HepG2 (cell line): ENCODE results near the gene C11orf71. TPM values are rescaled to one million over a fixed set of nuclear protein-coding genes. Genes with fewer than 3 reads are reported as not detected.

Source experiments
- FOXC1 ChIP-seq: sonication (generic); formaldehyde crosslinking; IDR thresholded peaks from 2 replicates; pipeline ENCODE4 v1.8.0; 2022; ENCODE audit warnings: mild to moderate bottlenecking, missing genetic modification reagents, borderline replicate concordance
- HCFC1 ChIP-seq: fragments of 150-350 bp; IDR thresholded peaks from 2 replicates; pipeline ENCODE4 v1.6.1; 2014; ENCODE audit warnings: low read depth, low read length
- HDAC2 ChIP-seq: sonication (generic); formaldehyde crosslinking; IDR thresholded peaks from 2 replicates; pipeline ENCODE4 v1.4.0; 2020; ENCODE audit warnings: missing genetic modification reagents
- KMT2B ChIP-seq: IDR thresholded peaks from 2 replicates; pipeline ENCODE4 v1.6.1; 2016; ENCODE audit warnings: missing genetic modification reagents, missing compliant biosample characterization
- MAFF ChIP-seq: IDR thresholded peaks from 2 replicates; pipeline ENCODE4 v1.6.1; 2011; ENCODE audit warnings: low read depth, low read length, improper control_type of control experiment
- MED13 ChIP-seq: sonication (generic); formaldehyde crosslinking; IDR thresholded peaks from 2 replicates; pipeline ENCODE4 v1.5.0; 2020; ENCODE audit warnings: missing genetic modification reagents
- NFIB ChIP-seq: sonication (generic); formaldehyde crosslinking; IDR thresholded peaks from 2 replicates; pipeline ENCODE4 v1.9.0; 2021; ENCODE audit warnings: missing genetic modification reagents, mild to moderate bottlenecking, borderline replicate concordance
- NR2C2 ChIP-seq: sonication (generic); formaldehyde crosslinking; IDR thresholded peaks from 2 replicates; pipeline ENCODE4 v1.4.0; 2020; ENCODE audit warnings: missing genetic modification reagents, mild to moderate bottlenecking, moderate library complexity, borderline replicate concordance
- RCOR2 ChIP-seq: IDR thresholded peaks from 2 replicates; pipeline ENCODE4 v1.6.1; 2016; ENCODE audit warnings: missing biosample characterization, missing genetic modification reagents
- RFX1 ChIP-seq: fragments of 450-650 bp; IDR thresholded peaks from 2 replicates; pipeline ENCODE4 v1.6.1; 2017
- RXRA ChIP-seq: sonication (generic); formaldehyde crosslinking; IDR thresholded peaks from 2 replicates; pipeline ENCODE4 v1.5.1; 2020; ENCODE audit warnings: missing genetic modification reagents
- TCF12 ChIP-seq, 2 experiments: fragments of 450-650 bp in 1 of 2; sonication (generic) in 1 of 2; formaldehyde crosslinking in 1 of 2; IDR thresholded peaks; 2 replicates each; pipeline versions ENCODE4 v1.6.1 to v1.8.0; 2017 to 2022; ENCODE audit warnings: antibody characterized with exemption in 1 of 2, mild to moderate bottlenecking in 1 of 2, missing genetic modification reagents in 1 of 2, moderate library complexity in 1 of 2
- THYN1 ChIP-seq: sonication (generic); formaldehyde crosslinking; IDR thresholded peaks from 2 replicates; pipeline ENCODE4 v1.8.1; 2023; ENCODE audit warnings: low read depth, mild to moderate bottlenecking, moderate library complexity, missing genetic modification reagents, borderline replicate concordance
- WIZ ChIP-seq: sonication (generic); formaldehyde crosslinking; IDR thresholded peaks from 2 replicates; pipeline ENCODE4 v1.5.1; 2020; ENCODE audit warnings: mild to moderate bottlenecking, missing genetic modification reagents
- YY1 ChIP-seq: IDR thresholded peaks from 2 replicates; pipeline ENCODE4 v1.6.1; 2011; ENCODE audit warnings: low read length, low read depth, moderate library complexity, mild to moderate bottlenecking; ENCODE audit not compliant: insufficient read depth, insufficient replicate concordance
- ZNF20 ChIP-seq: sonication (generic); formaldehyde crosslinking; IDR thresholded peaks from 2 replicates; pipeline ENCODE4 v1.4.0; 2020; ENCODE audit warnings: mild to moderate bottlenecking, moderate library complexity, missing genetic modification reagents
- ZNF501 ChIP-seq: sonication (generic); formaldehyde crosslinking; IDR thresholded peaks from 2 replicates; pipeline ENCODE4 v1.5.1; 2020; ENCODE audit warnings: mild to moderate bottlenecking, moderate library complexity, missing genetic modification reagents
- ZNF616 ChIP-seq: sonication (generic); formaldehyde crosslinking; IDR thresholded peaks from 2 replicates; pipeline ENCODE4 v1.5.0; 2020; ENCODE audit warnings: low read depth, mild to moderate bottlenecking, missing genetic modification reagents
- ZNF879 ChIP-seq: sonication (generic); formaldehyde crosslinking; IDR thresholded peaks from 2 replicates; pipeline ENCODE4 v1.8.1; 2023; ENCODE audit warnings: missing genetic modification reagents
- ZSCAN12 ChIP-seq: sonication (generic); formaldehyde crosslinking; IDR thresholded peaks from 2 replicates; pipeline ENCODE4 v1.9.0; 2021; ENCODE audit warnings: mild to moderate bottlenecking, missing genetic modification reagents
- polyA plus RNA-seq, 8 experiments: library from polyadenylated mRNA; depleted of rRNA in 3 of 8; stranded (reverse) in 7 of 8; unstranded in 1 of 8; fragments of >200 nt; fragmentation: Illumina TruSeq in 4 of 8; extraction: Trizol in 4 of 8; gene quantifications; 2 replicates each; pipeline versions ENCODE4 v1.2.1 to v1.2.3, GENCODE V29; 2011 to 2016; ENCODE audit warnings: low read depth in 4 of 8, missing spikeins in 1 of 8, mixed read lengths in 1 of 8; ENCODE audit not compliant: insufficient read depth in 1 of 8
- total RNA-seq, 5 experiments: library from RNA; depleted of rRNA; stranded (reverse); fragments of >200 nt; fragmentation: Illumina TruSeq; extraction: Trizol; gene quantifications; 2 replicates each; pipeline ENCODE4 v1.2.3, GENCODE V29; 2016; ENCODE audit warnings: low read depth in 1 of 5
- TF ChIP-seq, protein P1 (sequence below): IDR thresholded peaks from 2 replicates; pipeline ENCODE4 v1.6.1; 2016
- TF ChIP-seq, protein P2 (sequence below): sonication (generic); formaldehyde crosslinking; IDR thresholded peaks from 2 replicates; pipeline ENCODE4 v1.4.0; 2020; ENCODE audit warnings: mild to moderate bottlenecking, low read depth, missing genetic modification reagents
- TF ChIP-seq, protein P3 (sequence below): sonication (generic); formaldehyde crosslinking; IDR thresholded peaks from 2 replicates; pipeline ENCODE4 v1.8.1; 2023; ENCODE audit warnings: mild to moderate bottlenecking, missing genetic modification reagents, borderline replicate concordance
- TF ChIP-seq, protein P4 (sequence below): sonication (generic); formaldehyde crosslinking; IDR thresholded peaks from 2 replicates; pipeline ENCODE4 v1.5.1; 2020; ENCODE audit warnings: missing genetic modification reagents, mild to moderate bottlenecking, borderline replicate concordance
- TF ChIP-seq, protein P5 (sequence below): sonication (generic); formaldehyde crosslinking; IDR thresholded peaks from 2 replicates; pipeline ENCODE4 v1.4.0; 2020; ENCODE audit warnings: missing genetic modification reagents; ENCODE audit errors: not compliant biosample characterization

The C11orf71 gene
- total and polyA plus RNA-seq, 2 of the 13 experiments (the other 11 are each of a cell fraction or from before 2014, with no cell fraction given), result 7.1 to 7.8 TPM

DNA sequence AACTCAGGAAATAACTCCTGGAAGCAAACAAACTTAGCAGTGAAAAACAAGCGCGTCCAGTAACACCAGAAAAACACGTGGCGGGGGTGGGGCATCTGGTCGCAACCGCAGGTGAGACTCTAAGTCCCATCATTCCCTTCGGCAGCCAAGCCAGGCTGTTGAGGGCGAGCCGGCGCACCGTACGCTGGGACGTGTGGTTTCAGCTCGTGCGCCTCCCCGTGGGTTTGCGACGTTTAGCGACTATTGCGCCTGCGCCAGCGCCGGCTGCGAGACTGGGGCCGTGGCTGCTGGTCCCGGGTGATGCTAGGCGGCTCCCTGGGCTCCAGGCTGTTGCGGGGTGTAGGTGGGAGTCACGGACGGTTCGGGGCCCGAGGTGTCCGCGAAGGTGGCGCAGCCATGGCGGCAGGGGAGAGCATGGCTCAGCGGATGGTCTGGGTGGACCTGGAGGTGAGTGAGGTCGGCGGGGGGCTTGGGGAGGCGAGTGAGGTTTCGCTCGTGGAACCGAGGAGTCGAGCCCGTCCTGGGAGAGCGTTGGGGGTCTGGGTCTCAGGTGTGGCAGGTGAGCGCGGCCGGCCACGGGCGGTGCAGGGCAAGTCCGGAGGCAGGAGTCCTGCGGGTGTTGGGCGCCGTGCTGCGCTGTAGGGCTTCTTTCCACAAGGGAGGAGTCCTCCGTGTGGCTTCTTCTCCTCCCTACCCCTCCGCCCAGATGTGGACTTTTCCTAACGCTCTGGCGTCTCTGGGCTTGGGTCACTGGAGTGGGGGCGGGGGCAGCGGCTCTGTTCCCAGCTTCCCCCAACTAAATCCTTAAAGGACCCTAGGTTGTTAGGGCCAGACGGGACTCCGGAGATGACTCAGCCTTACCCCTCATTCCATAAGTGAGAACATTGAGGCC lies 39.2 kb upstream of the C11orf71 start, which contains the start of gene REXO2 (continued):
- peak; percentile 49; the same call in 1 of the 2 replicates for TF ChIP-seq HDAC2 (CRISPR knock-in tag)
- TF ChIP-seq HCFC1, result peak; percentile 94
- 0 out of 2 replicates have a peak, but pooled peaks have one; percentile 47 for TF ChIP-seq WIZ
- TF ChIP-seq, protein P1, sequence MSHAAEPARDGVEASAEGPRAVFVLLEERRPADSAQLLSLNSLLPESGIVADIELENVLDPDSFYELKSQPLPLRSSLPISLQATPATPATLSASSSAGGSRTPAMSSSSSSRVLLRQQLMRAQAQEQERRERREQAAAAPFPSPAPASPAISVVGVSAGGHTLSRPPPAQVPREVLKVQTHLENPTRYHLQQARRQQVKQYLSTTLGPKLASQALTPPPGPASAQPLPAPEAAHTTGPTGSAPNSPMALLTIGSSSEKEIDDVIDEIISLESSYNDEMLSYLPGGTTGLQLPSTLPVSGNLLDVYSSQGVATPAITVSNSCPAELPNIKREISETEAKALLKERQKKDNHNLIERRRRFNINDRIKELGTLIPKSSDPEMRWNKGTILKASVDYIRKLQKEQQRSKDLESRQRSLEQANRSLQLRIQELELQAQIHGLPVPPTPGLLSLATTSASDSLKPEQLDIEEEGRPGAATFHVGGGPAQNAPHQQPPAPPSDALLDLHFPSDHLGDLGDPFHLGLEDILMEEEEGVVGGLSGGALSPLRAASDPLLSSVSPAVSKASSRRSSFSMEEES (CRISPR knock-in tag), result peak; percentile 25; the same call in 1 of the 2 replicates
- TF ChIP-seq NFIB (CRISPR knock-in tag), result no peak
- no peak for TF ChIP-seq TCF12 (IDR thresholded peaks at IDR 0.05)
- TF ChIP-seq TCF12 (CRISPR knock-in tag; IDR thresholded peaks at IDR 0.05), result no peak
- no peak for TF ChIP-seq RFX1
- TF ChIP-seq, protein P2, sequence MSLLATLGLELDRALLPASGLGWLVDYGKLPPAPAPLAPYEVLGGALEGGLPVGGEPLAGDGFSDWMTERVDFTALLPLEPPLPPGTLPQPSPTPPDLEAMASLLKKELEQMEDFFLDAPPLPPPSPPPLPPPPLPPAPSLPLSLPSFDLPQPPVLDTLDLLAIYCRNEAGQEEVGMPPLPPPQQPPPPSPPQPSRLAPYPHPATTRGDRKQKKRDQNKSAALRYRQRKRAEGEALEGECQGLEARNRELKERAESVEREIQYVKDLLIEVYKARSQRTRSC, result no peak
- no peak for TF ChIP-seq MAFF
- no peak for TF ChIP-seq ZNF20
- peak; percentile 64 for TF ChIP-seq RXRA (CRISPR knock-in tag)
- TF ChIP-seq KMT2B, result no peak; the same call in 1 of the 2 replicates
- TF ChIP-seq RCOR2 (CRISPR knock-in tag), result no peak
- TF ChIP-seq THYN1 (CRISPR knock-in tag), result no peak
- TF ChIP-seq ZNF501 (CRISPR knock-in tag), result peak; percentile 87
- TF ChIP-seq, protein P3, sequence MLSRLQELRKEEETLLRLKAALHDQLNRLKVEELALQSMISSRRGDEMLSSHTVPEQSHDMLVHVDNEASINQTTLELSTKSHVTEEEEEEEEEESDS (CRISPR knock-in tag), result no peak
- TF ChIP-seq FOXC1 (CRISPR knock-in tag), result peak; percentile 80; the same call in 1 of the 2 replicates
- TF ChIP-seq ZSCAN12 (CRISPR knock-in tag), result no peak
- TF ChIP-seq ZNF616 (CRISPR knock-in tag), result no peak
- TF ChIP-seq MED13, result no peak
- TF ChIP-seq, protein P4, sequence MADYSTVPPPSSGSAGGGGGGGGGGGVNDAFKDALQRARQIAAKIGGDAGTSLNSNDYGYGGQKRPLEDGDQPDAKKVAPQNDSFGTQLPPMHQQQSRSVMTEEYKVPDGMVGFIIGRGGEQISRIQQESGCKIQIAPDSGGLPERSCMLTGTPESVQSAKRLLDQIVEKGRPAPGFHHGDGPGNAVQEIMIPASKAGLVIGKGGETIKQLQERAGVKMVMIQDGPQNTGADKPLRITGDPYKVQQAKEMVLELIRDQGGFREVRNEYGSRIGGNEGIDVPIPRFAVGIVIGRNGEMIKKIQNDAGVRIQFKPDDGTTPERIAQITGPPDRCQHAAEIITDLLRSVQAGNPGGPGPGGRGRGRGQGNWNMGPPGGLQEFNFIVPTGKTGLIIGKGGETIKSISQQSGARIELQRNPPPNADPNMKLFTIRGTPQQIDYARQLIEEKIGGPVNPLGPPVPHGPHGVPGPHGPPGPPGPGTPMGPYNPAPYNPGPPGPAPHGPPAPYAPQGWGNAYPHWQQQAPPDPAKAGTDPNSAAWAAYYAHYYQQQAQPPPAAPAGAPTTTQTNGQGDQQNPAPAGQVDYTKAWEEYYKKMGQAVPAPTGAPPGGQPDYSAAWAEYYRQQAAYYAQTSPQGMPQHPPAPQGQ (CRISPR knock-in tag), result no peak
- TF ChIP-seq, protein P5, sequence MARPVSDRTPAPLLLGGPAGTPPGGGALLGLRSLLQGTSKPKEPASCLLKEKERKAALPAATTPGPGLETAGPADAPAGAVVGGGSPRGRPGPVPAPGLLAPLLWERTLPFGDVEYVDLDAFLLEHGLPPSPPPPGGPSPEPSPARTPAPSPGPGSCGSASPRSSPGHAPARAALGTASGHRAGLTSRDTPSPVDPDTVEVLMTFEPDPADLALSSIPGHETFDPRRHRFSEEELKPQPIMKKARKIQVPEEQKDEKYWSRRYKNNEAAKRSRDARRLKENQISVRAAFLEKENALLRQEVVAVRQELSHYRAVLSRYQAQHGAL, result no peak
- peak; percentile 52; the same call in 1 of the 2 replicates for TF ChIP-seq NR2C2
- 0 out of 2 replicates have a peak, but pooled peaks have one; percentile 53 for TF ChIP-seq ZNF879 (CRISPR knock-in tag)
- TF ChIP-seq YY1, result peak; percentile 39
